ENCODE data around the gene SCN3B. TPM values are rescaled to one million over a fixed set of nuclear protein-coding genes. Genes with fewer than 3 reads are reported as not detected.

SCN3B gene
- total and polyA plus RNA-seq, 4 donors: 0.05 to 0.17 (median 0.05) TPM; not detected in 1

DNA sequence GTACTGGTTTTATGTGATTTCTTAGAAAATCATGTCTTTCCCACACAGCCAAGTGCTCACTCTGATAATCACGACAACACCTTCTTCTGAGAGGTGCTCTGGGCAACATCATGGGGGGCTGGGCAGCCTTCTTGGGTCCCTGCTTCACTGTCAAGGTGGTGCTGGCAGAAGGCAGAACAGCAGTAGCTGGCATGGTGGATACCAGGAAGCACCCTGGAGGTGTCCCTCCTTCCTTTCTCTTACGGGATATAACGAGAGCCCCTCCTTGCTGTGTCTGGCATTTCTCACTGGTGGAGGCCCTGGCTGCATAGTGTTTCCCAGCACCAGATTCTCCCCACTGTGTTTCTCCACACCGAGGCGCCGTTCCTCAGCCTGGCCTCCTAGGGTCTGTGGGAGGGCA lies 60.9 kb downstream of the SCN3B start:
- H3K9me3 ChIP-seq (ENCODE audit: control insufficient read depth in 4 of 4, low read length in 3 of 4): no peaks in the 10 kb centered on the region
- H3K36me3 ChIP-seq (ENCODE audit: control insufficient read depth in 4 of 4, insufficient read depth in 3 of 4, low read depth in 1 of 4, low read length in 3 of 4): no peaks in the 10 kb centered on the region
- no peak for DNase-seq (ENCODE audit: low spot score)
- 75% methylated on average over 6 of the region's 6 CpGs for whole genome bisulfite sequencing
- H3K4me1 ChIP-seq (ENCODE audit: control insufficient read depth in 4 of 4, insufficient read depth in 4 of 4, low read length in 3 of 4): no peaks in the 10 kb centered on the region
- no peak overlapping the region for H3K27ac ChIP-seq (ENCODE audit: low read depth in 1 of 2, low read length in 2 of 2)
- no peaks in the 10 kb centered on the region for H3K27me3 ChIP-seq (ENCODE audit: control insufficient read depth in 4 of 4, insufficient read depth in 4 of 4, low read length in 3 of 4)
- H3K9ac ChIP-seq (ENCODE audit: low read depth in 1 of 2, low read length in 2 of 2): no peak overlapping the region
- H3K4me3 ChIP-seq (ENCODE audit: low read depth in 1 of 3, low read length in 3 of 3): no peak overlapping the region
- TF ChIP-seq, protein P1, sequence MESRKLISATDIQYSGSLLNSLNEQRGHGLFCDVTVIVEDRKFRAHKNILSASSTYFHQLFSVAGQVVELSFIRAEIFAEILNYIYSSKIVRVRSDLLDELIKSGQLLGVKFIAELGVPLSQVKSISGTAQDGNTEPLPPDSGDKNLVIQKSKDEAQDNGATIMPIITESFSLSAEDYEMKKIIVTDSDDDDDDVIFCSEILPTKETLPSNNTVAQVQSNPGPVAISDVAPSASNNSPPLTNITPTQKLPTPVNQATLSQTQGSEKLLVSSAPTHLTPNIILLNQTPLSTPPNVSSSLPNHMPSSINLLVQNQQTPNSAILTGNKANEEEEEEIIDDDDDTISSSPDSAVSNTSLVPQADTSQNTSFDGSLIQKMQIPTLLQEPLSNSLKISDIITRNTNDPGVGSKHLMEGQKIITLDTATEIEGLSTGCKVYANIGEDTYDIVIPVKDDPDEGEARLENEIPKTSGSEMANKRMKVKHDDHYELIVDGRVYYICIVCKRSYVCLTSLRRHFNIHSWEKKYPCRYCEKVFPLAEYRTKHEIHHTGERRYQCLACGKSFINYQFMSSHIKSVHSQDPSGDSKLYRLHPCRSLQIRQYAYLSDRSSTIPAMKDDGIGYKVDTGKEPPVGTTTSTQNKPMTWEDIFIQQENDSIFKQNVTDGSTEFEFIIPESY (IDR thresholded peaks at IDR 0.05): no peak
- TF ChIP-seq RXRA (IDR thresholded peaks at IDR 0.05) (no peak), EGR1 (IDR thresholded peaks at IDR 0.05; ENCODE audit: low read depth in 2 of 2) (no peak), HNF4A (conservative IDR thresholded peaks at IDR 0.05) (no peak), TAF1 (conservative IDR thresholded peaks at IDR 0.05) (no peak), FOXA2 (IDR thresholded peaks at IDR 0.05) (no peak), NR2F2 (IDR thresholded peaks at IDR 0.05) (no peak), YY1 (IDR thresholded peaks at IDR 0.05) (no peak), FOXA1 (IDR thresholded peaks at IDR 0.05) (no peak), RAD21 (IDR thresholded peaks at IDR 0.05) (no peak), HNF4G (IDR thresholded peaks at IDR 0.05) (no peak), JUND (IDR thresholded peaks at IDR 0.05) (no peak)
- TF ChIP-seq, protein P2, sequence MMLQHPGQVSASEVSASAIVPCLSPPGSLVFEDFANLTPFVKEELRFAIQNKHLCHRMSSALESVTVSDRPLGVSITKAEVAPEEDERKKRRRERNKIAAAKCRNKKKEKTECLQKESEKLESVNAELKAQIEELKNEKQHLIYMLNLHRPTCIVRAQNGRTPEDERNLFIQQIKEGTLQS (IDR thresholded peaks at IDR 0.05): no peak
- TF ChIP-seq, protein P3, sequence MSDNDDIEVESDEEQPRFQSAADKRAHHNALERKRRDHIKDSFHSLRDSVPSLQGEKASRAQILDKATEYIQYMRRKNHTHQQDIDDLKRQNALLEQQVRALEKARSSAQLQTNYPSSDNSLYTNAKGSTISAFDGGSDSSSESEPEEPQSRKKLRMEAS (IDR thresholded peaks at IDR 0.05): no peak

DNA sequence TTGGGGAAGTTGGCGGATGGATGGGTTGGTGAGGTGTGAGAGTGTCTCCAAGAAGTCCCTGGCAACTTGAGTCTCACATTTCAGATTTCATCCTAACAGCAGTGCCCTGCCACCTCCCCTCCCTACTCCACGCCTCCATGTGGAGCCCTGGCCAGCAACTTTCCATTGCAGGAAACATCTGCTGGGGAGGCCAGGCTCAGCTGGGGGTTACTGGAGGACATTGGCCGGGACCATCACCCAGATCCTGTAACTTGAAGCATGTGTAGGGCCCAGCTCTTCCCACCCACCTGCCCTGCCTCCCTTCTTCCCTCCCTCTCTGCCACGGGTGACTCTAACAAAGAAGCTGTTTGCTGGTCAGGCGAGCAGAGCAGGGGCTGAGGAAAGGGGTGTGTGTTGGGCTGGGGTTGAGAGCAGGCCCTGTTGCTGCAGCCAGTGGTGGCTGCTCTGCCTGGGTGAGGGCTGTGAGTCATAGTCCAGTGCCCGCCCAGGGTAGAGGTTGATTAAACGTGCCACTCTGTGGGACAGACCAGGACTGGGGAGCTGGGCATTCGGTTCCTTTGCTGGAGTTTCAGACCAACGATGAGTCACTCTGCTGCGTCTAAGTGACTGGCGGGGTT lies 64.0 kb downstream of the SCN3B start:
- H3K27me3 ChIP-seq (ENCODE audit: control insufficient read depth in 4 of 4, insufficient read depth in 4 of 4, low read length in 3 of 4): no peaks in the 10 kb centered on the region
- H3K27ac ChIP-seq (ENCODE audit: low read depth in 1 of 2, low read length in 2 of 2): no peak overlapping the region

More for the DNA sequence above, 64.0 kb downstream of the SCN3B start:
- DNase-seq (ENCODE audit: low spot score): no peak
- Histone ChIP-seq H3K9me3 (ENCODE audit: control insufficient read depth in 4 of 4, low read length in 3 of 4) (no peaks in the 10 kb centered on the region), H3K4me3 (ENCODE audit: low read depth in 1 of 3, low read length in 3 of 3) (no peak overlapping the region), H3K36me3 (ENCODE audit: control insufficient read depth in 4 of 4, insufficient read depth in 3 of 4, low read depth in 1 of 4, low read length in 3 of 4) (no peaks in the 10 kb centered on the region), H3K4me1 (ENCODE audit: control insufficient read depth in 4 of 4, insufficient read depth in 4 of 4, low read length in 3 of 4) (peaks cover 0 to 4% (median 2%) of the 10 kb centered on the region in 4 donors), H3K9ac (ENCODE audit: low read depth in 1 of 2, low read length in 2 of 2) (no peak overlapping the region)
- 62% methylated on average over 11 of the region's 11 CpGs for WGBS
- TF ChIP-seq RXRA (IDR thresholded peaks at IDR 0.05): peak; percentile 38 to 68
- TF ChIP-seq, protein P1 (IDR thresholded peaks at IDR 0.05): no peak
- TF ChIP-seq FOXA2 (IDR thresholded peaks at IDR 0.05): no peak
- TF ChIP-seq EGR1 (IDR thresholded peaks at IDR 0.05; ENCODE audit: low read depth in 2 of 2): no peak
- no peak for TF ChIP-seq RAD21 (IDR thresholded peaks at IDR 0.05)
- TF ChIP-seq, protein P3 (IDR thresholded peaks at IDR 0.05): no peak
- TF ChIP-seq TAF1 (conservative IDR thresholded peaks at IDR 0.05): no peak
- peak; percentile 43 for TF ChIP-seq SP1 (IDR thresholded peaks at IDR 0.05)
- peak in 1 of 2 donors; percentile 24 for TF ChIP-seq JUND (IDR thresholded peaks at IDR 0.05)
- TF ChIP-seq YY1 (IDR thresholded peaks at IDR 0.05): no peak
- TF ChIP-seq GABPA (IDR thresholded peaks at IDR 0.05 in 1 of 2, conservative IDR thresholded peaks at IDR 0.05 in 1 of 2): no peak
- no peak for TF ChIP-seq FOXA1 (IDR thresholded peaks at IDR 0.05)
- TF ChIP-seq, protein P4, sequence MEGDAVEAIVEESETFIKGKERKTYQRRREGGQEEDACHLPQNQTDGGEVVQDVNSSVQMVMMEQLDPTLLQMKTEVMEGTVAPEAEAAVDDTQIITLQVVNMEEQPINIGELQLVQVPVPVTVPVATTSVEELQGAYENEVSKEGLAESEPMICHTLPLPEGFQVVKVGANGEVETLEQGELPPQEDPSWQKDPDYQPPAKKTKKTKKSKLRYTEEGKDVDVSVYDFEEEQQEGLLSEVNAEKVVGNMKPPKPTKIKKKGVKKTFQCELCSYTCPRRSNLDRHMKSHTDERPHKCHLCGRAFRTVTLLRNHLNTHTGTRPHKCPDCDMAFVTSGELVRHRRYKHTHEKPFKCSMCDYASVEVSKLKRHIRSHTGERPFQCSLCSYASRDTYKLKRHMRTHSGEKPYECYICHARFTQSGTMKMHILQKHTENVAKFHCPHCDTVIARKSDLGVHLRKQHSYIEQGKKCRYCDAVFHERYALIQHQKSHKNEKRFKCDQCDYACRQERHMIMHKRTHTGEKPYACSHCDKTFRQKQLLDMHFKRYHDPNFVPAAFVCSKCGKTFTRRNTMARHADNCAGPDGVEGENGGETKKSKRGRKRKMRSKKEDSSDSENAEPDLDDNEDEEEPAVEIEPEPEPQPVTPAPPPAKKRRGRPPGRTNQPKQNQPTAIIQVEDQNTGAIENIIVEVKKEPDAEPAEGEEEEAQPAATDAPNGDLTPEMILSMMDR (IDR thresholded peaks at IDR 0.05; ENCODE audit: low read depth, low read length, missing input control): no peak
- TF ChIP-seq HNF4G (IDR thresholded peaks at IDR 0.05): no peak
- TF ChIP-seq, protein P2 (IDR thresholded peaks at IDR 0.05): no peak
- TF ChIP-seq, protein P5, sequence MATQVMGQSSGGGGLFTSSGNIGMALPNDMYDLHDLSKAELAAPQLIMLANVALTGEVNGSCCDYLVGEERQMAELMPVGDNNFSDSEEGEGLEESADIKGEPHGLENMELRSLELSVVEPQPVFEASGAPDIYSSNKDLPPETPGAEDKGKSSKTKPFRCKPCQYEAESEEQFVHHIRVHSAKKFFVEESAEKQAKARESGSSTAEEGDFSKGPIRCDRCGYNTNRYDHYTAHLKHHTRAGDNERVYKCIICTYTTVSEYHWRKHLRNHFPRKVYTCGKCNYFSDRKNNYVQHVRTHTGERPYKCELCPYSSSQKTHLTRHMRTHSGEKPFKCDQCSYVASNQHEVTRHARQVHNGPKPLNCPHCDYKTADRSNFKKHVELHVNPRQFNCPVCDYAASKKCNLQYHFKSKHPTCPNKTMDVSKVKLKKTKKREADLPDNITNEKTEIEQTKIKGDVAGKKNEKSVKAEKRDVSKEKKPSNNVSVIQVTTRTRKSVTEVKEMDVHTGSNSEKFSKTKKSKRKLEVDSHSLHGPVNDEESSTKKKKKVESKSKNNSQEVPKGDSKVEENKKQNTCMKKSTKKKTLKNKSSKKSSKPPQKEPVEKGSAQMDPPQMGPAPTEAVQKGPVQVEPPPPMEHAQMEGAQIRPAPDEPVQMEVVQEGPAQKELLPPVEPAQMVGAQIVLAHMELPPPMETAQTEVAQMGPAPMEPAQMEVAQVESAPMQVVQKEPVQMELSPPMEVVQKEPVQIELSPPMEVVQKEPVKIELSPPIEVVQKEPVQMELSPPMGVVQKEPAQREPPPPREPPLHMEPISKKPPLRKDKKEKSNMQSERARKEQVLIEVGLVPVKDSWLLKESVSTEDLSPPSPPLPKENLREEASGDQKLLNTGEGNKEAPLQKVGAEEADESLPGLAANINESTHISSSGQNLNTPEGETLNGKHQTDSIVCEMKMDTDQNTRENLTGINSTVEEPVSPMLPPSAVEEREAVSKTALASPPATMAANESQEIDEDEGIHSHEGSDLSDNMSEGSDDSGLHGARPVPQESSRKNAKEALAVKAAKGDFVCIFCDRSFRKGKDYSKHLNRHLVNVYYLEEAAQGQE (IDR thresholded peaks at IDR 0.05): no peak
- peak; percentile 23 for TF ChIP-seq NR2F2 (IDR thresholded peaks at IDR 0.05)
- TF ChIP-seq HNF4A (conservative IDR thresholded peaks at IDR 0.05): no peak

All from liver (tissue), 9 donors.